Keratinocyte (primary cell): ENCODE measurements around the gene TUBGCP4. TPM values are rescaled to one million over a fixed set of nuclear protein-coding genes. Genes with fewer than 3 reads are reported as not detected.

ENCODE experiments used
- DNase-seq: peaks from one replicate; pipeline ENCODE4 v3.0.0-alpha.2; 2011; ENCODE audit warnings: low read depth, missing footprints, low spot score
- FAIRE-seq: peaks from 2 replicates; lab custom pipeline; 2011; peaks lifted over from hg19 to GRCh38; lab: Jason Lieb, UNC
- H2AFZ ChIP-seq: 2 replicates; pipeline ENCODE4 v1.6.0; 2012; ENCODE audit warnings: low read length, control low read depth, inconsistent platforms; ENCODE audit not compliant: control insufficient read depth
- H3K27ac ChIP-seq: 2 replicates; pipeline ENCODE4 v1.5.1; 2011; ENCODE audit warnings: low read length; ENCODE audit not compliant: control insufficient read depth, insufficient read depth
- H3K27me3 ChIP-seq: 3 replicates; pipeline ENCODE4 v1.6.0; 2011; ENCODE audit warnings: low read length; ENCODE audit not compliant: control insufficient read depth, insufficient read depth; ENCODE audit errors: extremely low read depth
- H3K36me3 ChIP-seq, 2 experiments: 2 replicates in 1 of 2; 3 replicates in 1 of 2; pipeline ENCODE4 v1.5.1; 2011; ENCODE audit warnings: low read length in 2 of 2, mild to moderate bottlenecking in 1 of 2; ENCODE audit not compliant: control insufficient read depth in 2 of 2, insufficient read depth in 2 of 2; ENCODE audit errors: extremely low read depth in 1 of 2
- H3K4me1 ChIP-seq: 3 replicates; pipeline ENCODE4 v1.5.1; 2011; ENCODE audit warnings: low read length; ENCODE audit not compliant: control insufficient read depth, insufficient read depth; ENCODE audit errors: extremely low read depth
- H3K4me2 ChIP-seq: 3 replicates; pipeline ENCODE4 v1.6.0; 2011; ENCODE audit warnings: low read depth, low read length; ENCODE audit not compliant: control insufficient read depth, insufficient read depth; ENCODE audit errors: extremely low read depth
- H3K4me3 ChIP-seq, 3 experiments: fragments of 200-600 bp in 1 of 3; sonication (generic) in 1 of 3; 2 replicates in 2 of 3; 3 replicates in 1 of 3; pipeline ENCODE4 v1.5.1; 2011 to 2016; ENCODE audit warnings: low read length in 3 of 3, mild to moderate bottlenecking in 3 of 3, control low read depth in 2 of 3, inconsistent platforms in 1 of 3, low read depth in 1 of 3, mixed read lengths in 1 of 3, mixed run types in 1 of 3, moderate library complexity in 1 of 3; ENCODE audit not compliant: control insufficient read depth in 2 of 3, insufficient read depth in 2 of 3; ENCODE audit errors: extremely low read depth in 1 of 3
- H3K79me2 ChIP-seq: 2 replicates; pipeline ENCODE4 v1.6.0; 2012; ENCODE audit warnings: low read length; ENCODE audit not compliant: control insufficient read depth, insufficient read depth
- H3K9ac ChIP-seq: 3 replicates; pipeline ENCODE4 v1.6.0; 2011; ENCODE audit warnings: low read length; ENCODE audit not compliant: control insufficient read depth, insufficient read depth; ENCODE audit errors: extremely low read depth
- H3K9me1 ChIP-seq: 3 replicates; pipeline ENCODE4 v1.6.0; 2011; ENCODE audit warnings: low read length; ENCODE audit not compliant: control insufficient read depth, insufficient read depth; ENCODE audit errors: extremely low read depth
- H3K9me3 ChIP-seq: 2 replicates; pipeline ENCODE4 v1.5.1; 2012; ENCODE audit warnings: low read depth, low read length; ENCODE audit not compliant: control insufficient read depth
- H4K20me1 ChIP-seq: 3 replicates; pipeline ENCODE4 v1.6.0; 2011; ENCODE audit warnings: low read length; ENCODE audit not compliant: control insufficient read depth, insufficient read depth; ENCODE audit errors: extremely low read depth
- EZH2 ChIP-seq: IDR thresholded peaks from one replicate; pipeline ENCODE4 v1.6.1; 2012; ENCODE audit warnings: inconsistent platforms, mild to moderate bottlenecking, low read length, moderate library complexity
- dilution Hi-C: fragments of 300-500 bp; cut with MboI; formaldehyde crosslinking; loops from one replicate; pipeline ENCODE4 v1.7.0; 2020; ENCODE audit warnings: low sequenced_read_pairs; ENCODE audit not compliant: extremely low pct_ligation_motif_present
- polyA plus RNA-seq, 5 experiments: library from polyadenylated mRNA; depleted of rRNA in 3 of 5; stranded (reverse) in 3 of 5; stranded (forward) in 1 of 5; unstranded in 1 of 5; fragments of >200 nt; gene quantifications; 1 replicate in 1 of 5; 2 replicates in 3 of 5; 3 replicates in 1 of 5; pipeline versions ENCODE4 v1.2.1 to v1.2.3, GENCODE V29; 2011 to 2012; ENCODE audit warnings: missing spikeins in 2 of 5, low read depth in 1 of 5, low replicate concordance in 1 of 5
- TF ChIP-seq, protein P1 (sequence below), 3 experiments: IDR thresholded peaks in 1 of 3; conservative IDR thresholded peaks in 1 of 3; optimal IDR thresholded peaks in 1 of 3; 2 replicates in 2 of 3; 3 replicates in 1 of 3; pipeline versions ENCODE3 to v1.5.1; 2011; ENCODE audit warnings: low read length in 3 of 3, mild to moderate bottlenecking in 3 of 3, moderate library complexity in 2 of 3, control low read depth in 1 of 3, inconsistent platforms in 1 of 3; ENCODE audit not compliant: insufficient read depth in 2 of 3; ENCODE audit errors: extremely low read depth in 1 of 3

TUBGCP4 gene
- polyA plus RNA-seq, 1 donor (not counting 4 experiments of a cell fraction or from before 2014, with no cell fraction given), result 16.1 TPM

DNA sequence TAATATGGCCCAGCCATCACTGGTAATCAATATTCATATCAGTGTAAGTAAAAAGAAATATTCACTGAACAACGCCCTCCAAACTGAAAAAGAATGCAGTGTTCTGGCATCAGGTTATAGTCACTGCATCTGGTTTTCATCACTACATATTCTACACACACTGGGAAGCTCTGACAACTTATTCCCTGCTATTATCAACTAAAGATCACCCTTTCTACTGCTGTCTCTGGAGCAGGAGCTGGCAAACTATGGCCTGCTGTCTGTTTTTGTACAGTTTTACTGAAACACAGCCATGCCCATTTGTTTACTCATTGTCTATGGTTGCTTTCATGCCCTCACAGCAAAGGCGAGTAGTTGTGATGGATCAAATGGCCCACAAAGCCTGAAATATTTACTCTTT lies 35.3 kb downstream of the TUBGCP4 start:
- TF ChIP-seq, protein P1, sequence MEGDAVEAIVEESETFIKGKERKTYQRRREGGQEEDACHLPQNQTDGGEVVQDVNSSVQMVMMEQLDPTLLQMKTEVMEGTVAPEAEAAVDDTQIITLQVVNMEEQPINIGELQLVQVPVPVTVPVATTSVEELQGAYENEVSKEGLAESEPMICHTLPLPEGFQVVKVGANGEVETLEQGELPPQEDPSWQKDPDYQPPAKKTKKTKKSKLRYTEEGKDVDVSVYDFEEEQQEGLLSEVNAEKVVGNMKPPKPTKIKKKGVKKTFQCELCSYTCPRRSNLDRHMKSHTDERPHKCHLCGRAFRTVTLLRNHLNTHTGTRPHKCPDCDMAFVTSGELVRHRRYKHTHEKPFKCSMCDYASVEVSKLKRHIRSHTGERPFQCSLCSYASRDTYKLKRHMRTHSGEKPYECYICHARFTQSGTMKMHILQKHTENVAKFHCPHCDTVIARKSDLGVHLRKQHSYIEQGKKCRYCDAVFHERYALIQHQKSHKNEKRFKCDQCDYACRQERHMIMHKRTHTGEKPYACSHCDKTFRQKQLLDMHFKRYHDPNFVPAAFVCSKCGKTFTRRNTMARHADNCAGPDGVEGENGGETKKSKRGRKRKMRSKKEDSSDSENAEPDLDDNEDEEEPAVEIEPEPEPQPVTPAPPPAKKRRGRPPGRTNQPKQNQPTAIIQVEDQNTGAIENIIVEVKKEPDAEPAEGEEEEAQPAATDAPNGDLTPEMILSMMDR (optimal IDR thresholded peaks at IDR 0.05 in 1 of 3, IDR thresholded peaks at IDR 0.05 in 1 of 3, conservative IDR thresholded peaks at IDR 0.05 in 1 of 3; ENCODE audit: extremely low read depth in 1 of 3, insufficient read depth in 2 of 3, low read length in 3 of 3), result no peak
- no peak for TF ChIP-seq EZH2
- no peaks in the 10 kb centered on the region for H3K9me3 ChIP-seq
- no peaks in the 10 kb centered on the region for H3K79me2 ChIP-seq
- H3K9ac ChIP-seq, result no peak overlapping the region
- FAIRE-seq (no peak), DNase-seq (no peak)
- no peaks in the 10 kb centered on the region for H3K27me3 ChIP-seq
- H2AFZ ChIP-seq, result no peak overlapping the region
- H3K27ac ChIP-seq, result no peak overlapping the region
- no peaks in the 10 kb centered on the region for H3K9me1 ChIP-seq
- H3K4me2 ChIP-seq, result no peak overlapping the region
- H4K20me1 ChIP-seq, result no peaks in the 10 kb centered on the region
- H3K4me1 ChIP-seq, result no peaks in the 10 kb centered on the region
- H3K36me3 ChIP-seq, result peaks cover 25 to 44% of the 10 kb centered on the region in 2 experiments
- H3K4me3 ChIP-seq, result no peak overlapping the region
- dilution Hi-C loops, result no loop called here

DNA sequence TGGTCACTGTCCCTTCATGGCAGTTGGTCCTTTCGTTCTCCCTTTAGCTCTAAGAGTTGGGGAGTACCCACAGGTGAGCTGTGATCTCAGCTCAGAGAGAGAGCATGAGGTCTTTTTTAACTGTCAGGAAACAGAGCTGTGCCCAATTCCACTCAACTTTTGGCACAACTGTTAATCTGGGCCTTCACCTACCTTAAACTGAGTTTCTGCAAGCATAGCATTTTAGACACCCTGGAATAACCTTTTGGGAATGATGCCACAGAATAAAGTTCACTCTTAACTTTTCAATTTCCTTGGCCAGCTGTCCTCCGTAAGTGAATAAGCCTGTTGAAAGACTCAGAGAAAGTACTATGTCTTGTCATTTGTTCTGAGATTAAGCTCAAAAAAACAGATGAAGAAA lies 35.9 kb downstream of the TUBGCP4 start:
- Histone ChIP-seq H3K79me2 (no peaks in the 10 kb centered on the region), H3K9me1 (no peaks in the 10 kb centered on the region), H3K36me3 (peaks cover 21 to 44% of the 10 kb centered on the region in 2 experiments), H3K4me1 (no peaks in the 10 kb centered on the region), H3K4me3 (no peak overlapping the region), H4K20me1 (no peaks in the 10 kb centered on the region), H3K4me2 (no peak overlapping the region), H3K27me3 (no peaks in the 10 kb centered on the region), H3K9ac (no peak overlapping the region), H2AFZ (no peak overlapping the region), H3K9me3 (no peaks in the 10 kb centered on the region), H3K27ac (no peak overlapping the region)
- dilution Hi-C loops, result no loop called here
- no peak for FAIRE-seq
- DNase-seq, result no peak
- no peak for TF ChIP-seq EZH2
- TF ChIP-seq, protein P1 (optimal IDR thresholded peaks at IDR 0.05 in 1 of 3, IDR thresholded peaks at IDR 0.05 in 1 of 3, conservative IDR thresholded peaks at IDR 0.05 in 1 of 3; ENCODE audit: extremely low read depth in 1 of 3, insufficient read depth in 2 of 3, low read length in 3 of 3), result no peak
